Stimulated activated CD8-positive, alpha-beta memory T cell treated with anti-CD3 and anti-CD28 coated beads, Interleukin-7, amount 100 ng/mL, for 48 hours (primary cell): ENCODE data around the gene DIP2B.
"Not testable (repeated sequence)": the region's sequence is repeated elsewhere in the genome, so short reads cannot be mapped to it uniquely, and the experiment has no call there.

ENCODE experiments used
- DNase-seq, 2 donors: peaks; one replicate each; pipeline ENCODE4 v3.0.0-alpha.2; 2020; ENCODE audit warnings: low read depth in 1 of 2; ENCODE audit errors: extremely low read depth in 1 of 2

DIP2B gene

GRCh38 chr12:50763639-50764285 is 259.0 kb downstream of the DIP2B start, which contains the start of gene ATF1:
Gene ATF1, plus strand, starts transcription at chr12:50764101. Its CDS starts 16,045 bp downstream, at chr12:50780146.
- peak; percentile 83 to 87 for DNase-seq

- peak in 1 of 2 donors; percentile 42 for DNase-seq
These were observed 259.7 kb downstream of the DIP2B start for GRCh38 chr12:50764286-50765094.

GRCh38 chr12:50765095-50765911 is 260.5 kb downstream of the DIP2B start:
- no peak for DNase-seq

- no peak for DNase-seq
These were observed 263.6 kb downstream of the DIP2B start for GRCh38 chr12:50768391-50768790.

GRCh38 chr12:50768813-50769212 is 264.0 kb downstream of the DIP2B start:
- DNase-seq = not testable (repeated sequence)

- no peak for DNase-seq
These were observed 266.6 kb downstream of the DIP2B start for GRCh38 chr12:50771409-50771808.

- no peak for DNase-seq
These were observed 267.7 kb downstream of the DIP2B start for GRCh38 chr12:50772470-50772869.

GRCh38 chr12:50772877-50773276 is 268.1 kb downstream of the DIP2B start:
- no peak for DNase-seq

- no peak for DNase-seq
These were observed 270.5 kb downstream of the DIP2B start for GRCh38 chr12:50775251-50775650.

- no peak for DNase-seq
These were observed 272.3 kb downstream of the DIP2B start for GRCh38 chr12:50776749-50777728.

GRCh38 chr12:50778663-50779590 is 274.1 kb downstream of the DIP2B start:
- DNase-seq = no peak

GRCh38 chr12:50780013-50780412 is 275.2 kb downstream of the DIP2B start:
- no peak for DNase-seq

GRCh38 chr12:50784501-50784900 is 279.7 kb downstream of the DIP2B start:
- no peak for DNase-seq

- DNase-seq = no peak
These were observed 280.7 kb downstream of the DIP2B start for GRCh38 chr12:50785406-50786001.

GRCh38 chr12:50786498-50787231 is 281.9 kb downstream of the DIP2B start:
- no peak for DNase-seq

GRCh38 chr12:50787618-50788017 is 282.8 kb downstream of the DIP2B start:
- DNase-seq = no peak

- DNase-seq = no peak
These were observed 283.8 kb downstream of the DIP2B start for GRCh38 chr12:50788561-50788960.

GRCh38 chr12:50790081-50790480 is 285.3 kb downstream of the DIP2B start:
- no peak for DNase-seq
